HTR-8/SVneo (cell line): ENCODE data around the gene CBFB.
"Not testable (repeated sequence)": the region's sequence is repeated elsewhere in the genome, so short reads cannot be mapped to it uniquely, and the experiment has no call there.

Source experiments
- DNase-seq: peaks from one replicate; pipeline ENCODE4 v3.0.0; 2011; ENCODE audit warnings: low spot score, mixed read lengths; ENCODE audit not compliant: insufficient read length
- FAIRE-seq: peaks from 2 replicates; lab custom pipeline; 2011; peaks lifted over from hg19 to GRCh38; lab: Jason Lieb, UNC

CBFB gene

GRCh38 chr16:67116388-67117311 lies 87.7 kb downstream of the CBFB start:
- FAIRE-seq (no peak), DNase-seq (no peak)

GRCh38 chr16:67117716-67118115 lies 88.8 kb downstream of the CBFB start:
- FAIRE-seq (no peak), DNase-seq (no peak)

- DNase-seq (no peak), FAIRE-seq (no peak)
These were observed 91.1 kb downstream of the CBFB start for GRCh38 chr16:67120025-67120424.

GRCh38 chr16:67122799-67123198 lies 93.8 kb downstream of the CBFB start:
- FAIRE-seq, DNase-seq: not testable (repeated sequence)

GRCh38 chr16:67128417-67128816 lies 99.5 kb downstream of the CBFB start:
- DNase-seq: no peak
- FAIRE-seq: no peak

GRCh38 chr16:67128887-67129286 lies 99.9 kb downstream of the CBFB start:
- FAIRE-seq: no peak
- DNase-seq: no peak

- DNase-seq (no peak), FAIRE-seq (no peak)
These were observed 100.5 kb downstream of the CBFB start for GRCh38 chr16:67129422-67129821.

- no peak for FAIRE-seq
These were observed 108.7 kb downstream of the CBFB start for GRCh38 chr16:67137605-67138004.

GRCh38 chr16:67141391-67141790 lies 112.4 kb downstream of the CBFB start:
- DNase-seq (no peak), FAIRE-seq (no peak)

More at GRCh38 chr16:67137605-67138004, 108.7 kb downstream of the CBFB start:
- DNase-seq: no peak

- FAIRE-seq (no peak), DNase-seq (no peak)
These were observed 113.4 kb downstream of the CBFB start for GRCh38 chr16:67142342-67142741.

GRCh38 chr16:67144943-67145342 lies 116.0 kb downstream of the CBFB start:
- DNase-seq (no peak), FAIRE-seq (no peak)

GRCh38 chr16:67145746-67146145 lies 116.8 kb downstream of the CBFB start:
- FAIRE-seq (no peak), DNase-seq (no peak)

- FAIRE-seq (no peak), DNase-seq (no peak)
These were observed 117.8 kb downstream of the CBFB start for GRCh38 chr16:67146523-67147357.

GRCh38 chr16:67147437-67148140 lies 118.6 kb downstream of the CBFB start:
- DNase-seq (no peak), FAIRE-seq (no peak)

GRCh38 chr16:67148221-67148620 lies 119.3 kb downstream of the CBFB start:
- no peak for FAIRE-seq
- DNase-seq: no peak

GRCh38 chr16:67148656-67149275 lies 119.8 kb downstream of the CBFB start:
- no peak for DNase-seq
- no peak for FAIRE-seq

- no peak for DNase-seq
- no peak for FAIRE-seq
These were observed 120.5 kb downstream of the CBFB start for GRCh38 chr16:67149276-67150046.

- no peak for DNase-seq
- FAIRE-seq: peak; percentile 71
These were observed 121.3 kb downstream of the CBFB start for GRCh38 chr16:67150047-67150832.
